HEK293 (cell line): Measurements from ENCODE around the gene TMEM267.

Experiments used
- CTCF ChIP-seq: fragments of 450-650 bp; formaldehyde crosslinking; IDR thresholded peaks from 2 replicates; pipeline ENCODE4 v1.5.1; 2016; ENCODE audit warnings: missing biosample characterization, missing genetic modification characterization
- GLI4 ChIP-seq: fragments of 450-650 bp; formaldehyde crosslinking; IDR thresholded peaks from 2 replicates; pipeline ENCODE4 v1.5.1; 2016; ENCODE audit warnings: missing biosample characterization, missing genetic modification characterization
- ZNF133 ChIP-seq: fragments of 450-650 bp; formaldehyde crosslinking; IDR thresholded peaks from 2 replicates; pipeline ENCODE4 v1.5.1; 2016; ENCODE audit warnings: missing biosample characterization, missing genetic modification characterization
- ZNF211 ChIP-seq: fragments of 450-650 bp; formaldehyde crosslinking; IDR thresholded peaks from 2 replicates; pipeline ENCODE4 v1.5.1; 2016; ENCODE audit warnings: low read depth, missing biosample characterization, missing genetic modification characterization
- ZNF530 ChIP-seq: fragments of 450-650 bp; formaldehyde crosslinking; IDR thresholded peaks from 2 replicates; pipeline ENCODE4 v1.5.1; 2016; ENCODE audit warnings: low read depth, missing biosample characterization, missing genetic modification characterization
- TF ChIP-seq, protein P1 (sequence below): fragments of 450-650 bp; formaldehyde crosslinking; IDR thresholded peaks from 2 replicates; pipeline ENCODE4 v1.5.1; 2016; ENCODE audit warnings: missing biosample characterization, missing genetic modification characterization

- TF ChIP-seq ZNF530 (tag by site-specific recombination) (no peak), GLI4 (tag by site-specific recombination) (no peak), CTCF (tag by site-specific recombination) (no peak), ZNF133 (tag by site-specific recombination) (no peak), ZNF211 (tag by site-specific recombination) (no peak)
- TF ChIP-seq, protein P1, sequence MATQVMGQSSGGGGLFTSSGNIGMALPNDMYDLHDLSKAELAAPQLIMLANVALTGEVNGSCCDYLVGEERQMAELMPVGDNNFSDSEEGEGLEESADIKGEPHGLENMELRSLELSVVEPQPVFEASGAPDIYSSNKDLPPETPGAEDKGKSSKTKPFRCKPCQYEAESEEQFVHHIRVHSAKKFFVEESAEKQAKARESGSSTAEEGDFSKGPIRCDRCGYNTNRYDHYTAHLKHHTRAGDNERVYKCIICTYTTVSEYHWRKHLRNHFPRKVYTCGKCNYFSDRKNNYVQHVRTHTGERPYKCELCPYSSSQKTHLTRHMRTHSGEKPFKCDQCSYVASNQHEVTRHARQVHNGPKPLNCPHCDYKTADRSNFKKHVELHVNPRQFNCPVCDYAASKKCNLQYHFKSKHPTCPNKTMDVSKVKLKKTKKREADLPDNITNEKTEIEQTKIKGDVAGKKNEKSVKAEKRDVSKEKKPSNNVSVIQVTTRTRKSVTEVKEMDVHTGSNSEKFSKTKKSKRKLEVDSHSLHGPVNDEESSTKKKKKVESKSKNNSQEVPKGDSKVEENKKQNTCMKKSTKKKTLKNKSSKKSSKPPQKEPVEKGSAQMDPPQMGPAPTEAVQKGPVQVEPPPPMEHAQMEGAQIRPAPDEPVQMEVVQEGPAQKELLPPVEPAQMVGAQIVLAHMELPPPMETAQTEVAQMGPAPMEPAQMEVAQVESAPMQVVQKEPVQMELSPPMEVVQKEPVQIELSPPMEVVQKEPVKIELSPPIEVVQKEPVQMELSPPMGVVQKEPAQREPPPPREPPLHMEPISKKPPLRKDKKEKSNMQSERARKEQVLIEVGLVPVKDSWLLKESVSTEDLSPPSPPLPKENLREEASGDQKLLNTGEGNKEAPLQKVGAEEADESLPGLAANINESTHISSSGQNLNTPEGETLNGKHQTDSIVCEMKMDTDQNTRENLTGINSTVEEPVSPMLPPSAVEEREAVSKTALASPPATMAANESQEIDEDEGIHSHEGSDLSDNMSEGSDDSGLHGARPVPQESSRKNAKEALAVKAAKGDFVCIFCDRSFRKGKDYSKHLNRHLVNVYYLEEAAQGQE (tag by site-specific recombination), result no peak
Observed at GRCh38 chr5:43410414-43410813, 73.3 kb downstream of the TMEM267 start.
